Peyer's patch (tissue), 4 donors: ENCODE measurements around the gene PERCC1.

Source experiments
- POLR2A ChIP-seq, 2 donors: fragments of 450-650 bp; IDR thresholded peaks; one replicate each; pipeline ENCODE4 v1.5.1; 2017; ENCODE audit warnings: antibody characterized with exemption in 2 of 2, mild to moderate bottlenecking in 2 of 2, moderate library complexity in 2 of 2
- TF ChIP-seq, protein P1 (sequence below), 6 experiments: fragments of 450-650 bp in 4 of 6; fragments of 200-600 bp in 2 of 6; sonication (generic) in 1 of 6; IDR thresholded peaks; one replicate each; pipeline ENCODE4 v1.5.1; 2017 to 2019; ENCODE audit warnings: antibody characterized with exemption in 6 of 6, mild to moderate bottlenecking in 3 of 6, moderate library complexity in 1 of 6

GRCh38 chr16:1422076-1422475 is 8.8 kb upstream of the PERCC1 start:
- TF ChIP-seq, protein P1, sequence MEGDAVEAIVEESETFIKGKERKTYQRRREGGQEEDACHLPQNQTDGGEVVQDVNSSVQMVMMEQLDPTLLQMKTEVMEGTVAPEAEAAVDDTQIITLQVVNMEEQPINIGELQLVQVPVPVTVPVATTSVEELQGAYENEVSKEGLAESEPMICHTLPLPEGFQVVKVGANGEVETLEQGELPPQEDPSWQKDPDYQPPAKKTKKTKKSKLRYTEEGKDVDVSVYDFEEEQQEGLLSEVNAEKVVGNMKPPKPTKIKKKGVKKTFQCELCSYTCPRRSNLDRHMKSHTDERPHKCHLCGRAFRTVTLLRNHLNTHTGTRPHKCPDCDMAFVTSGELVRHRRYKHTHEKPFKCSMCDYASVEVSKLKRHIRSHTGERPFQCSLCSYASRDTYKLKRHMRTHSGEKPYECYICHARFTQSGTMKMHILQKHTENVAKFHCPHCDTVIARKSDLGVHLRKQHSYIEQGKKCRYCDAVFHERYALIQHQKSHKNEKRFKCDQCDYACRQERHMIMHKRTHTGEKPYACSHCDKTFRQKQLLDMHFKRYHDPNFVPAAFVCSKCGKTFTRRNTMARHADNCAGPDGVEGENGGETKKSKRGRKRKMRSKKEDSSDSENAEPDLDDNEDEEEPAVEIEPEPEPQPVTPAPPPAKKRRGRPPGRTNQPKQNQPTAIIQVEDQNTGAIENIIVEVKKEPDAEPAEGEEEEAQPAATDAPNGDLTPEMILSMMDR (IDR thresholded peaks at IDR 0.05), result no peak
- TF ChIP-seq POLR2A (IDR thresholded peaks at IDR 0.05), result no peak
